HepG2 (cell line): ENCODE data around the gene PRSS33. TPM values are rescaled to one million over a fixed set of nuclear protein-coding genes. Genes with fewer than 3 reads are reported as not detected.

Source experiments
- ATAC-seq: fragments of 200-7000 bp; cut with Tn5 transposase; 3 replicates; pipeline ENCODE4 v1.9.1; 2020; ENCODE audit warnings: mild to moderate bottlenecking, moderate library complexity
- BruUV-seq: library from RNA; stranded (reverse); fragments of 400-500 nt; replicated peaks from 2 replicates; lab custom pipeline; 2021; lab: Mats Ljungman, UMichigan
- CTCF ChIA-PET: fragments of 300-600 bp; formaldehyde crosslinking; extraction: SDS; loops from one replicate; lab custom pipeline; 2021; ENCODE audit warnings: low total read pairs, inconsistent platforms, low intra/inter-chr PET ratio; lab: Yijun Ruan, JAX
- POLR2A ChIA-PET: fragments of 350-600 bp; sonication (Branson Sonifier 250); formaldehyde crosslinking; loops from one replicate; lab custom pipeline; 2020; ENCODE audit warnings: antibody characterized with exemption, inconsistent platforms; lab: Yijun Ruan, JAX
- DNase-seq: peaks from one replicate; pipeline ENCODE4 v3.0.0-alpha.2; 2015; ENCODE audit warnings: low spot score
- FAIRE-seq: peaks from 3 replicates; lab custom pipeline; 2011; peaks lifted over from hg19 to GRCh38; lab: Jason Lieb, UNC
- H2AFZ ChIP-seq: one replicate; pipeline ENCODE4 v1.6.1; 2011; ENCODE audit warnings: low read length, inconsistent platforms
- H3K27ac ChIP-seq: fragments of 300-600 bp; 3 replicates; pipeline ENCODE4 v1.8.0; 2011; ENCODE audit warnings: mixed run types, mild to moderate bottlenecking, mixed read lengths, low read length, inconsistent platforms; ENCODE audit not compliant: insufficient read depth; ENCODE audit errors: extremely low read length
- H3K27me3 ChIP-seq, 2 experiments: fragments of 200-600 bp in 1 of 2; 2 replicates in 1 of 2; 3 replicates in 1 of 2; pipeline versions ENCODE4 v1.6.0 to v1.8.0; 2011; ENCODE audit warnings: low read length in 2 of 2, mild to moderate bottlenecking in 2 of 2, moderate library complexity in 2 of 2, inconsistent platforms in 1 of 2; ENCODE audit not compliant: insufficient read depth in 2 of 2, control insufficient read depth in 1 of 2
- H3K36me3 ChIP-seq, 2 experiments: fragments of 200-600 bp in 1 of 2; replicated peaks in 1 of 2; 2 replicates in 1 of 2; 3 replicates in 1 of 2; pipeline versions ENCODE4 v1.5.1 to v1.8.0; 2011; ENCODE audit warnings: low read length in 2 of 2, inconsistent platforms in 1 of 2; ENCODE audit not compliant: insufficient read depth in 2 of 2, control insufficient read depth in 1 of 2
- H3K4me1 ChIP-seq: 2 replicates; pipeline ENCODE4 v1.5.1; 2012; ENCODE audit warnings: low read length, inconsistent platforms; ENCODE audit not compliant: insufficient read depth
- H3K4me2 ChIP-seq: 2 replicates; pipeline ENCODE4 v1.6.0; 2011; ENCODE audit warnings: low read depth, low read length, inconsistent platforms
- H3K4me3 ChIP-seq, 3 experiments: fragments of 200-600 bp in 1 of 3; sonication (generic), shearing (Covaris generic) in 1 of 3; replicated peaks in 1 of 3; 2 replicates each; pipeline ENCODE4 v1.5.1; 2011 to 2016; ENCODE audit warnings: low read length in 3 of 3, inconsistent platforms in 2 of 3, low read depth in 2 of 3, mild to moderate bottlenecking in 2 of 3, control low read depth in 1 of 3, mixed read lengths in 1 of 3; ENCODE audit not compliant: insufficient read depth in 1 of 3
- H3K79me2 ChIP-seq: one replicate; pipeline ENCODE4 v1.6.1; 2011; ENCODE audit warnings: low read length, inconsistent platforms; ENCODE audit not compliant: insufficient read depth
- H3K9ac ChIP-seq: 2 replicates; pipeline ENCODE4 v1.6.0; 2011; ENCODE audit warnings: mild to moderate bottlenecking, low read depth, low read length, inconsistent platforms; ENCODE audit not compliant: insufficient read depth
- H3K9me3 ChIP-seq: 2 replicates; pipeline ENCODE4 v1.5.1; 2012; ENCODE audit warnings: mild to moderate bottlenecking, low read length
- H4K20me1 ChIP-seq: 2 replicates; pipeline ENCODE4 v1.6.0; 2011; ENCODE audit warnings: inconsistent platforms, mild to moderate bottlenecking, low read length, moderate library complexity; ENCODE audit not compliant: insufficient read depth
- AGO1 ChIP-seq: fragments of 200-400 bp; formaldehyde crosslinking; IDR thresholded peaks from 2 replicates; pipeline ENCODE4 v1.6.1; 2017; ENCODE audit warnings: mild to moderate bottlenecking, low read depth, low read length, moderate library complexity; ENCODE audit not compliant: poor library complexity, severe bottlenecking
- ARNT ChIP-seq: fragments of 450-650 bp; IDR thresholded peaks from 2 replicates; pipeline ENCODE4 v1.6.1; 2017
- CHD2 ChIP-seq: IDR thresholded peaks from 2 replicates; pipeline ENCODE4 v1.6.1; 2011; ENCODE audit warnings: low read depth, low read length, improper control_type of control experiment
- HDAC1 ChIP-seq: sonication (generic); formaldehyde crosslinking; IDR thresholded peaks from 2 replicates; pipeline ENCODE4 v1.5.1; 2020; ENCODE audit warnings: mild to moderate bottlenecking, missing genetic modification reagents
- MTA1 ChIP-seq: sonication (generic); formaldehyde crosslinking; IDR thresholded peaks from 2 replicates; pipeline ENCODE4 v1.4.0; 2020; ENCODE audit warnings: missing genetic modification reagents, mild to moderate bottlenecking, borderline replicate concordance
- PAX8 ChIP-seq: sonication (generic); formaldehyde crosslinking; IDR thresholded peaks from 2 replicates; pipeline ENCODE4 v1.8.0; 2022; ENCODE audit warnings: mild to moderate bottlenecking, missing genetic modification reagents, borderline replicate concordance
- RORA ChIP-seq: sonication (generic); formaldehyde crosslinking; IDR thresholded peaks from 2 replicates; pipeline ENCODE4 v1.5.0; 2020; ENCODE audit warnings: mild to moderate bottlenecking, missing genetic modification reagents, moderate library complexity
- ZFP36 ChIP-seq: fragments of 150-350 bp; IDR thresholded peaks from 2 replicates; pipeline ENCODE4 v1.6.1; 2018; ENCODE audit warnings: borderline replicate concordance, low read length, low read depth; ENCODE audit not compliant: partially characterized antibody
- ZNF160 ChIP-seq: sonication (generic); formaldehyde crosslinking; IDR thresholded peaks from 2 replicates; pipeline ENCODE4 v1.8.0; 2022; ENCODE audit warnings: mild to moderate bottlenecking, inconsistent platforms, missing genetic modification reagents
- ZNF263 ChIP-seq: sonication (generic); formaldehyde crosslinking; IDR thresholded peaks from 2 replicates; pipeline ENCODE4 v1.4.0; 2020; ENCODE audit warnings: missing genetic modification reagents
- ZNF510 ChIP-seq: sonication (generic); formaldehyde crosslinking; IDR thresholded peaks from 2 replicates; pipeline ENCODE4 v1.4.0; 2020; ENCODE audit warnings: low read depth, mild to moderate bottlenecking, missing genetic modification reagents
- ZNF766 ChIP-seq: sonication (generic); formaldehyde crosslinking; IDR thresholded peaks from 2 replicates; pipeline ENCODE4 v1.5.0; 2020; ENCODE audit warnings: missing genetic modification reagents, borderline replicate concordance
- WGBS: methylation state at CpG from one replicate; pipeline ENCODE4 v1.1.6; 2017; ENCODE audit warnings: low lambda C conversion rate; 5-methylcytosine and 5-hydroxymethylcytosine counted together
- in situ Hi-C: cut with HindIII; loops from 2 replicates; pipeline ENCODE4 v1.10.0; 2017; ENCODE audit warnings: low pct_unique_long_range_greater_than_20kb; ENCODE audit not compliant: extremely low pct_ligation_motif_present
- intact Hi-C: fragments of 100-400 bp; cut with micrococcal nuclease; formaldehyde crosslinking; loops from one replicate; pipeline ENCODE4 v1.10.0; 2022; ENCODE audit not compliant: unreplicated experiment
- polyA plus RNA-seq, 8 experiments: library from polyadenylated mRNA; depleted of rRNA in 3 of 8; stranded (reverse) in 7 of 8; unstranded in 1 of 8; fragments of >200 nt; fragmentation: Illumina TruSeq in 4 of 8; extraction: Trizol in 4 of 8; gene quantifications; 2 replicates each; pipeline versions ENCODE4 v1.2.1 to v1.2.3, GENCODE V29; 2011 to 2016; ENCODE audit warnings: low read depth in 4 of 8, missing spikeins in 1 of 8, mixed read lengths in 1 of 8; ENCODE audit not compliant: insufficient read depth in 1 of 8
- total RNA-seq, 5 experiments: library from RNA; depleted of rRNA; stranded (reverse); fragments of >200 nt; fragmentation: Illumina TruSeq; extraction: Trizol; gene quantifications; 2 replicates each; pipeline ENCODE4 v1.2.3, GENCODE V29; 2016; ENCODE audit warnings: low read depth in 1 of 5
- TF ChIP-seq, protein P1 (sequence below): sonication (generic); formaldehyde crosslinking; IDR thresholded peaks from 2 replicates; pipeline ENCODE4 v1.9.0; 2021; ENCODE audit warnings: missing genetic modification reagents, borderline replicate concordance
- TF ChIP-seq, protein P2 (sequence below): IDR thresholded peaks from 2 replicates; pipeline ENCODE4 v1.6.1; 2016; ENCODE audit warnings: missing compliant biosample characterization, missing genetic modification reagents, borderline replicate concordance
- TF ChIP-seq, protein P3 (sequence below): sonication (generic); formaldehyde crosslinking; IDR thresholded peaks from 2 replicates; pipeline ENCODE4 v1.8.0; 2022; ENCODE audit warnings: mild to moderate bottlenecking, missing genetic modification reagents, borderline replicate concordance
- TF ChIP-seq, protein P4 (sequence below): sonication (generic); formaldehyde crosslinking; IDR thresholded peaks from 2 replicates; pipeline ENCODE4 v1.4.0; 2020; ENCODE audit warnings: mild to moderate bottlenecking, missing genetic modification reagents

The PRSS33 gene
- total and polyA plus RNA-seq, 2 of the 13 experiments (the other 11 are each of a cell fraction or from before 2014, with no cell fraction given) = not detected

DNA sequence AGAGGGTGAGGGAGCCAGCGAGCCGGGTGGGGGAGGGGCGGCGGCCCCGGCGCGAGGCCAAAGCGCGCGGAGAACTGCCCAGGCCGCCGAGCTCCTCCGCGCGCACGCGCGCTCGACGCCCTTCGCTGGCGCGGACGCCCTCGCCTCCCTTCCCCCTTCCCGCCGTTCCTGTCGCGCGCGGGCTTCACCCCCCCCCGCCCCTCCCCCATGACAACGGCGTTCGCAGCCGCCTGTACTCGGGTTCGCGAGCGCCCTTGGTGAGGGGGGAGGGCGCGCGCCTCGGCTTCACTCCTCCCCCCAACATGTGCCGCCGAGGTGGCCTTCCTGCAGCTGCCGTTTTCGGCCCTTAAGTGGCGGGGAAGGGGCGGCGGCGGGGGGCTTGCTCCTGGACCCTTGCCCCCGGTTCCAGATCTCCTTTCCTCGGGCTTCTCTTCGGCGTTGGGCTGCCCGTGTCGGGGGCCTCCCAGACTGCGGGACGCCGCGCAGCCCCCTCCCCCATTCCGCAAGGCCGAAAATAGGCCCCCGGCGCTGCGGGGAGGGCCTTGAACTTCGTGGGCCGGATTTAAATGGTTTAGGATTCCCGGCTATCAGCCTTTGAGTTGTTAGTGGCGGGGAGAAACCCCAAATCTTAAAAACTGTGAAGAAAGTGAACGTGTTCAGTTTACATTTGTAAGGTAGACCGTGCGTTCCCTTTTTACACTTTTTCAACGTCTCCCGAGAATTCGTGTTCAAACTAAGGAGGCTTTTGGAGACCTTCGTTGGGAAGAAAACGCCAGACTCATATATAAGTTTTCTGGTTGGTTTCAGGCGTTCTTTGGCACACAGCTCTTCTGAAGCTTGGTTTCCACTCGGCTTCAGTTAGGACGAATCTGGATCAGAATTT lies 34.3 kb downstream of the PRSS33 start:
- 0% methylated on average over 20 of the region's 82 CpGs for WGBS
- H3K36me3 ChIP-seq = peaks cover 9 to 24% of the 10 kb centered on the region in 2 experiments; a peak in 3 of 5 replicates
- peaks cover 49% of the 10 kb centered on the region for H4K20me1 ChIP-seq
- DNase-seq = peak; percentile 56
- peak overlapping the region; percentile 100 for H3K27ac ChIP-seq
- no peaks in the 10 kb centered on the region for H3K9me3 ChIP-seq
- H3K27me3 ChIP-seq = no peaks in the 10 kb centered on the region; a peak in 1 of 5 replicates
- intact Hi-C loops (no loop called here), in situ Hi-C loops (no loop called here)
- FAIRE-seq = no peak
- H3K4me3 ChIP-seq = peak overlapping the region; percentile 74 to 93 (median 83)
- peaks cover 40% of the 10 kb centered on the region for H3K4me1 ChIP-seq
- H3K79me2 ChIP-seq = peaks cover 65% of the 10 kb centered on the region
- peak; percentile 58 for ATAC-seq
- no peak overlapping the region for H2AFZ ChIP-seq
- H3K4me2 ChIP-seq = peak overlapping the region; percentile 97
- ChIA-PET CTCF (no interaction called here), POLR2A (interaction anchor here (0.6 to 5.1 kb wide), 13 partner anchors 9 to 270 kb away, joined by 3 to 74 read pairs (median 8); partner anchors contain the start of genes ELOB, FLYWCH1, FLYWCH2 and HCFC1R1)
- peak overlapping the region; percentile 100 for H3K9ac ChIP-seq
- BruUV-seq = no TSS peak
- TF ChIP-seq, protein P1, sequence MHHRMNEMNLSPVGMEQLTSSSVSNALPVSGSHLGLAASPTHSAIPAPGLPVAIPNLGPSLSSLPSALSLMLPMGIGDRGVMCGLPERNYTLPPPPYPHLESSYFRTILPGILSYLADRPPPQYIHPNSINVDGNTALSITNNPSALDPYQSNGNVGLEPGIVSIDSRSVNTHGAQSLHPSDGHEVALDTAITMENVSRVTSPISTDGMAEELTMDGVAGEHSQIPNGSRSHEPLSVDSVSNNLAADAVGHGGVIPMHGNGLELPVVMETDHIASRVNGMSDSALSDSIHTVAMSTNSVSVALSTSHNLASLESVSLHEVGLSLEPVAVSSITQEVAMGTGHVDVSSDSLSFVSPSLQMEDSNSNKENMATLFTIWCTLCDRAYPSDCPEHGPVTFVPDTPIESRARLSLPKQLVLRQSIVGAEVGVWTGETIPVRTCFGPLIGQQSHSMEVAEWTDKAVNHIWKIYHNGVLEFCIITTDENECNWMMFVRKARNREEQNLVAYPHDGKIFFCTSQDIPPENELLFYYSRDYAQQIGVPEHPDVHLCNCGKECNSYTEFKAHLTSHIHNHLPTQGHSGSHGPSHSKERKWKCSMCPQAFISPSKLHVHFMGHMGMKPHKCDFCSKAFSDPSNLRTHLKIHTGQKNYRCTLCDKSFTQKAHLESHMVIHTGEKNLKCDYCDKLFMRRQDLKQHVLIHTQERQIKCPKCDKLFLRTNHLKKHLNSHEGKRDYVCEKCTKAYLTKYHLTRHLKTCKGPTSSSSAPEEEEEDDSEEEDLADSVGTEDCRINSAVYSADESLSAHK (CRISPR knock-in tag) = no peak
- TF ChIP-seq AGO1 = peak; percentile 82
- TF ChIP-seq, protein P2, sequence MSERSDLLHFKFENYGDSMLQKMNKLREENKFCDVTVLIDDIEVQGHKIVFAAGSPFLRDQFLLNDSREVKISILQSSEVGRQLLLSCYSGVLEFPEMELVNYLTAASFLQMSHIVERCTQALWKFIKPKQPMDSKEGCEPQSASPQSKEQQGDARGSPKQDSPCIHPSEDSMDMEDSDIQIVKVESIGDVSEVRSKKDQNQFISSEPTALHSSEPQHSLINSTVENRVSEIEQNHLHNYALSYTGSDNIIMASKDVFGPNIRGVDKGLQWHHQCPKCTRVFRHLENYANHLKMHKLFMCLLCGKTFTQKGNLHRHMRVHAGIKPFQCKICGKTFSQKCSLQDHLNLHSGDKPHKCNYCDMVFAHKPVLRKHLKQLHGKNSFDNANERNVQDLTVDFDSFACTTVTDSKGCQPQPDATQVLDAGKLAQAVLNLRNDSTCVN = no peak
- no peak for TF ChIP-seq RORA (CRISPR knock-in tag)
- no peak for TF ChIP-seq HDAC1 (CRISPR knock-in tag)
- TF ChIP-seq, protein P3, sequence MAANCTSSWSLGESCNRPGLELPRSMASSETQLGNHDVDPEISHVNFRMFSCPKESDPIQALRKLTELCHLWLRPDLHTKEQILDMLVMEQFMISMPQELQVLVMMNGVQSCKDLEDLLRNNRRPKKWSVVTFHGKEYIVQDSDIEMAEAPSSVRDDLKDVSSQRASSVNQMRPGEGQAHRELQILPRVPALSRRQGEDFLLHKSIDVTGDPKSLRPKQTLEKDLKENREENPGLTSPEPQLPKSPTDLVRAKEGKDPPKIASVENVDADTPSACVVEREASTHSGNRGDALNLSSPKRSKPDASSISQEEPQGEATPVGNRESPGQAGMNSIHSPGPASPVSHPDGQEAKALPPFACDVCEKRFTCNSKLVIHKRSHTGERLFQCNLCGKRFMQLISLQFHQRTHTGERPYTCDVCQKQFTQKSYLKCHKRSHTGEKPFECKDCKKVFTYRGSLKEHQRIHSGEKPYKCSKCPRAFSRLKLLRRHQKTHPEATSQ (CRISPR knock-in tag) = no peak
- TF ChIP-seq ZNF766 (CRISPR knock-in tag) = no peak
- no peak for TF ChIP-seq ZFP36
- TF ChIP-seq ARNT = no peak
- no peak for TF ChIP-seq ZNF263
- no peak for TF ChIP-seq MTA1 (CRISPR knock-in tag)
- no peak for TF ChIP-seq ZNF160 (CRISPR knock-in tag)
- TF ChIP-seq ZNF510 (CRISPR knock-in tag) = no peak
- TF ChIP-seq CHD2 = peak; percentile 57; the same call in 1 of the 2 replicates
- TF ChIP-seq PAX8 = 0 out of 2 replicates have a peak, but pooled peaks have one; percentile 4
- TF ChIP-seq, protein P4, sequence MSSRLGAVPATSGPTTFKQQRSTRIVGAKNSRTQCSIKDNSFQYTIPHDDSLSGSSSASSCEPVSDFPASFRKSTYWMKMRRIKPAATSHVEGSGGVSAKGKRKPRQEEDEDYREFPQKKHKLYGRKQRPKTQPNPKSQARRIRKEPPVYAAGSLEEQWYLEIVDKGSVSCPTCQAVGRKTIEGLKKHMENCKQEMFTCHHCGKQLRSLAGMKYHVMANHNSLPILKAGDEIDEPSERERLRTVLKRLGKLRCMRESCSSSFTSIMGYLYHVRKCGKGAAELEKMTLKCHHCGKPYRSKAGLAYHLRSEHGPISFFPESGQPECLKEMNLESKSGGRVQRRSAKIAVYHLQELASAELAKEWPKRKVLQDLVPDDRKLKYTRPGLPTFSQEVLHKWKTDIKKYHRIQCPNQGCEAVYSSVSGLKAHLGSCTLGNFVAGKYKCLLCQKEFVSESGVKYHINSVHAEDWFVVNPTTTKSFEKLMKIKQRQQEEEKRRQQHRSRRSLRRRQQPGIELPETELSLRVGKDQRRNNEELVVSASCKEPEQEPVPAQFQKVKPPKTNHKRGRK = no peak
